Adipose tissue (tissue), 3 donors: ENCODE data around the gene CYS1. TPM values are rescaled to one million over a fixed set of nuclear protein-coding genes. Genes with fewer than 3 reads are reported as not detected.

Source experiments
- H3K27ac ChIP-seq: one replicate; pipeline ENCODE4 v1.5.1; 2013; ENCODE audit warnings: low read depth, low read length
- WGBS, 3 donors: extraction: QIAGEN DNeasy Blood & Tissue Kit; methylation state at CpG; one replicate each; pipeline ENCODE4 v1.1.7; 2013; 5-methylcytosine and 5-hydroxymethylcytosine counted together
- polyA plus RNA-seq, 3 donors: library from polyadenylated mRNA; stranded (reverse); fragments of 200-250 nt; gene quantifications; one replicate each; pipeline ENCODE4 v1.2.3, GENCODE V29; 2013
- donor health status: healthy with polysubstance abuse.
- donor health status: Bipolar disorder and iron deficiency.
- donor health status: healthy.

The CYS1 gene
- polyA plus RNA-seq, 3 donors: 0.22 to 14.2 (median 2.4) TPM

DNA sequence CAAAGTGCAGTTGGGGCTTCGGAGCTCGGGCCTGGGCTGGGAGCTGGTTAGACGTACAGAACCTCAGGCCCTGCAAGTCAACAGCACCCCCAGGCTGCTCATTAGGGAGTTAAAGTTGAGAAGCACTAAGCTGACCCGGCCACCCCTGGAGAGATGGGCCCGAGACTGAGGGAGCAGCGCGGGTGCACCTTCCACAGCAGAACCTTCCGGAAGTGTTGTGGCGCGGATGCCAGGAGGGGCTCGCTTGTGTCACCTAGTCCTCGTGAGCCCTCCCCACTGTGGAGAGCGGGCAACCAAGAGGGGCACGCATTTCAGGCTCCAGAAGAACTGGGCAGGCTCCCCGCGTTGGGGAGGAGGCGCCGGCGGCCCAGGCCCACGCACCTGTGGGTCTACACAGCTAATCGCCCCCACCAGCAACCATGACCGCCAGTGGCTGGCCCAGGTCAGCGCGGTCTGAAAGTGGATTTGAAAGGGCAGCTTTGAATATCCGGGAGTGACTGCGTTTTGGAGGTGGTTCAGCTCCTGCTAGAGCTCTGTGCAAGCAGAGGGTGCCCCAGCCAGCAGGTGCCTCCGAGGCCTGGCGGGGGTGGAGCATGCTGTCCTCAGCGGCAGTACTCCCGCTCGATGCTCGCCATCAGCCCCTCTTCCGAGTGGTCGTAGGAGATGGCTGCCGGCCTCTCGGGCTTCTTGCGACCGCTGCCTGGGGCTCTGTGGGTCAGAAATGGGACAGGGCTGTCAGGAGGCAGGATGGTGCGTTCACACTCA lies 21.8 kb downstream of the CYS1 start:
- no peak overlapping the region for H3K27ac ChIP-seq
- 94 to 95% (median 94%) methylated on average over 39 of the region's 39 CpGs for WGBS, 3 donors

DNA sequence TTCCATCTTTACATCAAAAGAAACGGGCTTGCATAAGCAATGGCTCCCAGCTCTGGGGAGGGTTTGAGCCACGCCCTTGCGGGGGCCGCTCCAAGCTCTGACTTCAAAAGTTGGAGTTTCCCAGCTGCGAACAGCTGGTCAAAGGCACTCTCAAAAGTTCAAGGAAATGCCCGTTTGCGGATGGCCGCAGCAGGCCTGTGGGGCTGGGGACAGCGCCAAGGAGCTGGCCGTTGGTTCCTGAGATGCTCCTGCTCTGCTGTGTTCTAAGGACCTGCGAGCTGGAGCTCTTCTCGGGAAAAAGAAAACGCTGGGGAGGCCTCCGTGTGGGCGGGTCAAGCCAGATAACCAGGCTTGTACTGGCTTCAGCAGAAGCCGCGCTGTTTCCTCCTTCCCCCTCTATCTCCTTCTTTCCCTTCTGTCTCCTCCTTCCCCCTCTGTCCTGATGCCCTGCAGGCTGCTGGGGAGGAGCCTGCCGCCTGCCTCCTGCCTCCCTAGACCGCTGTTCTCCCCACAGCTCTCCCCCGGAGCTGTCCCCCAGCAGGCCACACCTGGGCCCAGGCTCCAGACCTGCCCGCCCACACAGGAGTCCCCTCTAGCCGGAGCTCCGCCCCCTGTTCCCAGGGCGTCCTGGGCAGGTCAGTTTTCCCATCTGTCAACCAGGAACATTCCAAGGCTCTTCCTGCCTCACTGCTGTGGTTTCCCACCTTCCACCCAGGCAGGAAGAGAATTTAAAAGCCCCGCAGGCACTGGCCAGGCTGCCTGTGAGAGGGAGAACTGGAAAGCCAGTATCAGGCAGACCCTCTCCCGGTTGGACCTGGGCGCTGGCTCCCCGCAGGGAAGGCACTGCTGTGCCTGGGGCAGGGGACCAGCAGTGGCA lies 22.7 kb downstream of the CYS1 start:
- WGBS, 3 donors: 22 to 29% (median 24%) methylated on average over 28 of the region's 28 CpGs

DNA sequence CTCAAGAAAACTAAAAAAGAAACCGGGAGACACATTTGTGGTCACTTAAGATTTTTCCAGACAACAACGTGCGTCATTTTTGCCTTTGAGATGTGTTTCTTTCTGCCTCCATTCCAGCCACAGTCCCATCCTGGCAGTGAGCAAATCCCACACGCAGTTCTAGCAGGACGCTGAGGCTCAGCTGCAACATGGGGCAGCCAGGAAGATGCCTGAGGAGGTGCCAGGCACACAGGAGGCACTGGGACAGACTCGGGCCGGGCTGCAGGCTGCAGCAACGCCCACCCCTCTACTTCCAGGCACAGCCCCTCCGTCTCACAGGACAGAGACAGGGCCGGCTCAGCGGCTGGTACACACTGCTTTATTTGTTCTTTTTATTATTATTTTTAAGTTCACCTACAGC lies 23.8 kb downstream of the CYS1 start:
- 76 to 81% (median 81%) methylated on average over 11 of the region's 11 CpGs for WGBS, 3 donors
- H3K27ac ChIP-seq: no peak overlapping the region

More for the DNA sequence above, 22.7 kb downstream of the CYS1 start:
- H3K27ac ChIP-seq: peak overlapping the region; percentile 40

DNA sequence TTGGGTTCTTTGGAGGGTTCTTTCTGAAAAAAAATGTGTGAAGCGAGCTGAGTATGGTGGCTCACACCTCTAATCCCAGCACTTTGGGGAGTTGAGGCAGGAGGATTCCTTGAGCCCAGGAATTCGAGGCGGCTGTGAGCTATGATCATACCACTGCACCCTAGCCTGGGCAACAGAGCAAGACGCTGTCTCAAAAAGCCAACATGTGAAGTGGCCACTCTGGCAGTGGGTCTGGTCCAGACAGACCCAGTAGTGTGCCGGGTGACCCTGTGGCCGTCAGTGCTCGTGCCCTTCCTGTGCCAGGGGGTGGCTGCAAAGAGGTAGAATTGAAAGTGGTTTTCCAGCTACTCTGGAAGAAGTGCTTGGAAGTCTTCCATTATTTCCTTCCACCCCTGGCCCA lies 25.2 kb downstream of the CYS1 start:
- WGBS, 3 donors: 86 to 93% (median 90%) methylated on average over 7 of the region's 7 CpGs
- no peak overlapping the region for H3K27ac ChIP-seq

DNA sequence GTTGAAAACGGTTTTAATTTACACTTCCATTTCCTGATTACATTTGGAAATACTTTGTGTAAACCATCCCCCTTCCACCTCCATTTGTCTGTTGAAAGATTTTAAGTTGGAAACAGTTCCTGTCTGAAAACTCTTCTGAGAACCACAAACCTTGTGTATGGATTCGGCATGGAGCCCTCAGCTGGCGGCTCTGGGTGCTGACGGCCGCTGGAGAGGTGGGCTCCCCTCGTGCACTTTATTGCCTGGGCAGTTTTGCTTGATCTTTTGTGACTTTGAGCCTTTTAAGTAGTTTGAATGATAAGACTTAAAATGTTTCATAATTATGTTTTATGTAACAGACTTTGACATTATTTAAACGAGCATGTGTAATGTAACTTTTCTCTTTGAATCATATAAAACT lies 25.8 kb downstream of the CYS1 start:
- H3K27ac ChIP-seq: no peak overlapping the region
- 45 to 59% (median 51%) methylated on average over 7 of the region's 7 CpGs for WGBS, 3 donors

DNA sequence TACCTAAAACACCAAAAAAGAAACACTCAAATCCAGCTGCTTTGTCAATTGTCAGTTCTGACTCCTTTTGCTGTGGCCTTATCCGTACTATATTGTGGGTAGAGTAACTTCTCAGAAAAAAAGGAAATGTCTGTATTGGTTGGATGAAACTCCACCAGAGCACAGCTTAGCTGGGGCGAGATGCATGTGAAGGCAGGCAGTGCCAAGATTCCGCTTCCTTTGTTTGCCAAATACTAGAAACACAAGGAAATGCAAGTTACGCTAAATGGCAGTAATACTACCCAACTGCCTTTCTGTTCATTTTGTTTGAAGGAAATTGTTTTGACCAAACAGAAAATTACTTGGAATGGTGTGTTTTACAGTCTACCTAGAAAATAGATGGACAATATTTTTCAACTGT lies 26.9 kb downstream of the CYS1 start:
- WGBS, 3 donors: 19 to 48% (median 45%) methylated on average over 4 of the region's 4 CpGs
- no peak overlapping the region for H3K27ac ChIP-seq

DNA sequence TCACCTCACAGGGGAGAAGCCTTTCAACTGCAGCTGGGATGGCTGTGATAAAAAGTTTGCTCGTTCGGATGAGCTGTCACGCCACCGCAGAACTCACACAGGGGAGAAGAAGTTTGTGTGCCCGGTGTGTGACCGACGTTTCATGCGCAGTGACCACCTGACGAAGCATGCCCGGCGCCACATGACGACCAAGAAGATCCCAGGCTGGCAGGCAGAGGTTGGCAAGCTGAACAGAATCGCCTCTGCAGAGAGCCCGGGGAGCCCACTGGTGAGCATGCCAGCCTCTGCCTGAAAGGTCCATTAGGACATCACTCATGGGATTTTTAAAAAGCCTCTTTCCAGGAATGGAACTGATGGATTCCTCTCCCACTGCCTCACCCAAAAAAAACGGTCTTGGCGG lies 28.0 kb downstream of the CYS1 start:
- WGBS, 3 donors: 83 to 88% (median 84%) methylated on average over 16 of the region's 16 CpGs
- no peak overlapping the region for H3K27ac ChIP-seq

DNA sequence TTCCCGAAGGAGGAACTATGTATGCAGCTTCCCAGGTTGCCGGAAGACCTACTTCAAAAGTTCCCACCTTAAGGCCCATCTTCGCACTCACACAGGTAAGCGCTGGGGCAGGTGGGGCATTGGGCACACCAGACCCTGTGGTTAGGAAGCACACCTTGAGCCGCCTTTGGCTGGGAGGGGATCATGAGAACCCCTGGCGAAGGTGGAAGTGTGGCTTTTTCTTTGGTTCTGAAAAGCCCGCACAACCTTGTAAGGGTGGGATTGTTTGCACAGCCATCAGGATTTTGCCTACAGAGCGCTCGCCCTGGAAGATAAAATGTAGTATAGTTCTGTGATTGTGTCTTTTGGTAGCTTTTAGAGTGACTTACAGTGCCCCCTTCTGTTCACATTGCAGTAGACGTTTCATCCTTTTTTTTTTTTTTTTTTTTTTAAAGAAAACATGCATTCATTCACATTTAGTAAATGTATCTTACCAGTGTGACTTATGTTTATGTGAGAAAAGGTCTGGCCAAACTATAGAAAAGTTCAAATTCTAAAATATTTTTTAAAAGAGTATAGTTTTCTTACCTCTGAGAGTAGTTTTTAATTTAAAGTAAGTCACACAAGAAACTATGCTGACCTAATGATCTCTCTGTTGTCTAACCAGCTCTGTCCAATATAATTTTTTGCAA lies 31.6 kb downstream of the CYS1 start:
- WGBS, 3 donors: 49 to 67% (median 62%) methylated on average over 10 of the region's 10 CpGs
- H3K27ac ChIP-seq: no peak overlapping the region

DNA sequence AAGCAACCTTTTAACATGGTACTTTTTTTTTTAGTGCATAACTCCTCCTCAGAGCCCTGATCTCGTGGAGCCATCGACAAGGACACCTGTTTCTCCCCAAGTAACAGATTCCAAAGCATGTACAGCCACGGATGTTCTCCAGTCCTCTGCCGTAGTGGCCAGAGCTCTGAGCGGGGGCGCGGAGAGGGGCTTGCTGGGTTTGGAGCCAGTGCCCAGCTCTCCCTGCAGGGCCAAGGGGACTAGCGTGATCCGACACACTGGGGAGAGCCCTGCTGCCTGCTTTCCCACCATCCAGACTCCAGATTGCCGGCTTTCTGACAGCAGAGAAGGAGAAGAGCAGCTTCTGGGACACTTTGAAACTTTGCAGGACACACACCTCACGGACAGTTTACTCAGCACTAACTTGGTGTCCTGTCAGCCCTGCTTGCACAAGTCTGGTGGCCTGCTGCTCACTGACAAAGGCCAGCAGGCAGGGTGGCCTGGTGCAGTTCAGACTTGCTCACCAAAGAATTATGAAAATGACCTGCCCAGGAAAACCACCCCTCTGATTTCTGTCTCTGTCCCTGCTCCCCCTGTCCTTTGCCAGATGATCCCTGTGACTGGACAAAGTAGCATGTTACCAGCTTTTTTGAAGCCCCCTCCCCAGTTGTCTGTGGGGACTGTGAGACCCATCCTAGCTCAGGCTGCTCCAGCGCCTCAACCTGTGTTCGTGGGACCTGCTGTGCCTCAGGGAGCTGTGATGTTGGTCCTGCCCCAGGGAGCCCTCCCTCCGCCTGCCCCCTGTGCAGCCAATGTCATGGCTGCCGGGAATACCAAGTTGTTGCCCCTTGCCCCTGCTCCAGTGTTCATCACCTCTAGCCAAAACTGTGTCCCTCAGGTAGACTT lies 32.4 kb downstream of the CYS1 start:
- H3K27ac ChIP-seq: no peak overlapping the region
- WGBS, 3 donors: 77 to 89% (median 86%) methylated on average over 15 of the region's 15 CpGs

DNA sequence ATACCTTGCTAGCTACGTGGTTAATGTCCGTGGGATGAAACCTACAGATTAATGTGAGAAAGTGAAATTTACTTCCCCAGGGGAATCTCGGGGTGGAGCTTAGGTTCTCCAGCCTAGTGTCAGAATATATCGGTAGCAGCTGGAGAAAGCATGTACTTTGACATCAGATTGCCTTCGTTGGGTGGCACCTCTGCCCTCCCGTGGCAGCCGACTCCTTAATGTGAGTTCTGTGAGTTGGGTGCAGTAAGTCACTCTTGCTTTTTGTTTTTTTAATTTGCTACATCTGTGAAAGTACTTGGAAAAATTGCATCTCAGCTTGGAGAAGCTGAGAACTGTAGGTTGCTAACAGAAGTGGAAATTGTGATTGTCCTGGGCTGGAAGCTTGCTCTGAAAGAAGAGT lies 33.3 kb downstream of the CYS1 start:
- WGBS, 3 donors: 46 to 57% (median 50%) methylated on average over 7 of the region's 7 CpGs
- no peak overlapping the region for H3K27ac ChIP-seq

DNA sequence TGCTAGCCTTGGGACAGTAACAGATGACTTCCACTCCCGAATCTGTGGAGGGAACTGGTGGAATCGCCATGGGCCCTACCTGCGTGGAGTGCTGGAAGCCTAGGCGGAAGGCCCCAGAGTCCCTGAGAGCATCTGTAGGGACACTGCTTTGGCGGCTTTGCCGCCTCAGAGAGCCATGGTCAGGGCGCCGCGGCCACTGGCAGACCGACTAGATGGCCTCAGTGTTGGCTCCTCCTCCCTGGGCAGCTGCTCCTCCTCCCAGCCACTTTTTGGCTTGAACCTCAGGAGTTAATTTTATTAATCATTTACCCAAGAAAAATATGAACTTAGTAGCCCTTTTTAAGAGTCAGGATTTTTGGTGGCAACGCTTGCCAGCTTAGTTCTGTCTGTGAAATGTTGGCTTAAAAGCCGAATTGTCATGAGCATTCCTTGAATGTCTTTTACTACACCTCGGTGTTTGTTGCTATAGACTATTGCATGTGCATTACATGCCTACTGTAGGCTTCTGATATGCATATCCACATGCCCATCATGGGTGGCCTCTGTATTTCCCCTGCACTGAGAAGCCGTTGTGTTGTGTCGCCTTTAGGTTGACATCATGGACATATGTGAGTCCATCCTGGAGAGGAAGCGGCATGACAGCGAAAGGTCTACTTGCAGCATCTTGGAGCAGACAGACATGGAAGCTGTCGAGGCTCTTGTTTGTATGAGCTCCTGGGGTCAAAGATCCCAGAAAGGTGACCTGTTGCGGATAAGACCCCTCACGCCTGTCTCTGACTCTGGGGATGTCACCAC lies 34.5 kb downstream of the CYS1 start:
- 35 to 82% (median 76%) methylated on average over 20 of the region's 20 CpGs for WGBS, 3 donors

DNA sequence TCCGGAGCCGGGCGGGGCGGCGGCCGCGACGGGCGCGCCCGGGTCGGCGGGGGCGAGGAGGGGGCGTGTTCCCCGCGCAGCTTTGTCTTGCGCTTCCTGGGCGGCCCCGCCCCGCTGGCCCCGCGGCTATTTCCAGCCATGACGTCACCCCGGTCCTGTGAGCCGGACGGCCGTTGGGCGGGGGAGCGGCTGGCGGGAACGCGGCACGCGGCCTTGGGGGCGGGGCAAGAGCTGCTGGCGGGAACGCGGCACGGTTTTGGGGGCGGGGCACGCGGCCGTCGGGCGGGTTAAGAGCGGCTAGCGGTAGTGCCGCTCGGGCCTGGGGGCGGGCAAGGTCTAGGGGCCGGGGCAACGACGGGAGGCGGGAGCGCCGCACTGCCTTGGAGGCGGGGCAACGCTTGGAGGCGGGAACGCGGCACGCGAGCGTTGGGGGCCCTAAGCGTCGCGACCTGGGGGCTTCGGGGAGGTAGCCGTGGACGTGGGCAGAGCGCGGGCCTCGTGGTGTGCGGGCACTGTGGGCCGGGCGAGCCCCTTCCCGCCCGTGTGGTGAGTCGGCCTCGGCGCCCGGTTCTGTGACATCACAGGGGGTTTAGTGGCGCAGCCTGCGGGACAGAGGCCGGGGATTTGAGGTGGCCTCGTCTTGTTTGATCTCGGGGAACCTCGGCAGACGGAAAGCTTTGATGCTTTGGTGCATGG lies 36.2 kb downstream of the CYS1 start:
- H3K27ac ChIP-seq: peak overlapping the region; percentile 96
- WGBS, 3 donors: 5 to 15% (median 6%) methylated on average over 58 to 90 of the region's 90 CpGs

More for the DNA sequence above, 34.5 kb downstream of the CYS1 start:
- no peak overlapping the region for H3K27ac ChIP-seq

DNA sequence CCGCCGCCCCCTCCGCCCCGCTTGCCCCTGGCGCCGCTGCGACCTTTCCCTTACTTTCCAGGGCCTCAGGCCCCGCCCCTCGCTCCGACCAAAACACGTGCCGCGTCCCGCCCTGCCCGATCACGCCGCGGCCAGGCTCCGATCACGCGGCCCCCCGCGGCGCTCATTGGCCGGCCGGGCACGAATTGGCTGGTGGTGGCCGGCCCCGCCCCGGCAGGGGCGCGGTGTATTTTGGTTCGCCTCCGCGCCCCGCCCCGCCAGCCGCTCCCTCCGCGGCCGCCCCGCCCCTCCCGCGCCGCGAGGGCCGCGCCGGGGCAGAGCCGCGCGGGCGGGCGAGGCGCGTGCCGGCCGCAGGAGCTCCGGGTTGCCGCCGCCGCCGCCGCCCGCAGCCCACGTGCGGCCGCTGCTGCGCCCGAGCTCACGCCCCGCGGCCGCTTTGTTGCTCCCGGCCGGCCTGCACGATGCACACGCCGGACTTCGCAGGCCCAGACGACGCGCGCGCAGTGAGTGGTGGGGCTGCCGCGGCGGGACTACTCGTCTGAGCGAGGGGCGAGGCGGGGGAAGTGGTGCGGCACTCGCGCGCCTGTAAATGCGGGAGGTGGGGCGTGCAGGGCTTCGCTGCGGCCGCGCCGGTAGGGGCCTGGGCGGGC lies 36.8 kb downstream of the CYS1 start, which contains the start of gene KLF11:
Gene KLF11 (plus strand): TSS at position 295 of the 650 bp plus-strand sequence. CDS start 167 bp downstream, at position 462.
- peak within 1 kb of the TSS; percentile 96 for H3K27ac ChIP-seq
- 0 to 1% (median 1%) methylated on average over 58 to 94 of the region's 104 CpGs for WGBS, 3 donors

DNA sequence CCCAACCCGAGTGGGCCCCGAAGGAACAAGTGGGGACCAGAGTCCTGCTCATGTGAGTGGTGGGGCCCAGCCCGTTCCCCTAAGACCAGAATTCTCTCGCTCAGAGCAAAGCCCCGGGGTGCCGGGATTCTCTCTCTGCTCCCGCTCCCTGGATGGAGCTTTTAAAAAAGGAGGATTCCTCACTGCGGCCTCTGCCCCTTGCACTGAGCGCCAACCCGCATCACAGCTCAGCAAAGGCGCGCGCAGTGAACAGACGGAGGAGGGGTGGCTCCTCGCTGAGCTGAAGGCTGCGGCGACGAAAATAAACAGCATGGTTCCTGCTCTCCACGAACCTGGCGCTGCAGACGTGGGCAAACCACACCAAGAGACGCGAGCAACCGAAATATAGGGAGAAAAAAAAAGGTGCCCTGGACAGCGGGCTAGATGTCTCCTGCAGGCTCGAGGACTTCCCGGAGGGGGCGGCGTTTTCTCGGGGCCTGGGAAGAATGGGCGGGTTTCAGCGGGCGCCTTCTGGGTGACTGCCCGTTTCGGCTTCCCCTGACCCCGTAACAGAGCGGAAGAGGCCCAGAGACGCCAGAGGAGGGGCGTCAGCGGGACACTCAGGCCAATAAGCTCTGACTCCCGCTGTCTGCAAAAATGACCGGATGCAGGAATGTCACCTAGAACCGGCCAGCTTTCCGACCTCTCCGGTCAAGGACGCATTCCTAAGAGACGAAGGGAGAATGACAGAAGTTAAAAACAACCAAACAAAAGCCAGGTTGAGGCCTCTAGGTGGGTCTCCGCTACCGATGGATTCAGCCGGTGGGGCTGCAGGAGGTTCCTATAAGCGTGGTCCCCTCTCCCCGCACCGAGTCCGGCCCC lies 37.7 kb downstream of the CYS1 start:
- 12 to 19% (median 16%) methylated on average over 54 of the region's 54 CpGs for WGBS, 3 donors
- H3K27ac ChIP-seq: peak overlapping the region; percentile 51

DNA sequence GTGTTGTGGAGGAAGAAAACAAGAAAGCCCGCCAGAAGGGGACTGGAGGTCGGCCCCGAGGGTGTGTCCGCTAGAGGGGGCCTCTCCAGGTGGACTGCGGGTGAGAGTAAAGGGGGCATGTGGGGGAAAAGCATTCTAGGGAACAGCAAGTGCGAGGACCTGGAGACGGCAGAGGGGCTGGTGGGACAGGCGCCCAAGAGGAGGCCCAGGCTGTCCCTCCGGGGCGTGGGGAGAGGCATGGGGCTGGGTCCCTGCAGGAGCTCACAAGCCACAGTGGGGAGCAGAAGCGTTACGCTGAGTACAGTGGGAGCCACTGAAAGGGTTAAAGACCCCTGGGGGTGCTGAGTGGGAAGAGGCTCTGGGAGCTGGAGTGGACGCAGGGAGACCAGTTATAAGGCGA lies 38.5 kb downstream of the CYS1 start:
- no peak overlapping the region for H3K27ac ChIP-seq
- WGBS, 3 donors: 87 to 90% (median 88%) methylated on average over 13 to 14 of the region's 14 CpGs
